HG02678 (cell line): ENCODE data around the gene CDC25B.
A peak's percentile ranks its signal among the peaks of the same experiment; 100 is the strongest.
"Not testable (repeated sequence)": the region's sequence is repeated elsewhere in the genome, so short reads cannot be mapped to it uniquely, and the experiment has no call there.

Source experiments
- ATAC-seq: cut with Tn5 transposase; IDR thresholded peaks from one replicate; pipeline ENCODE4 v1.9.1; 2021; ENCODE audit warnings: mild to moderate bottlenecking, moderate library complexity; ENCODE audit not compliant: unreplicated experiment

CDC25B gene

DNA sequence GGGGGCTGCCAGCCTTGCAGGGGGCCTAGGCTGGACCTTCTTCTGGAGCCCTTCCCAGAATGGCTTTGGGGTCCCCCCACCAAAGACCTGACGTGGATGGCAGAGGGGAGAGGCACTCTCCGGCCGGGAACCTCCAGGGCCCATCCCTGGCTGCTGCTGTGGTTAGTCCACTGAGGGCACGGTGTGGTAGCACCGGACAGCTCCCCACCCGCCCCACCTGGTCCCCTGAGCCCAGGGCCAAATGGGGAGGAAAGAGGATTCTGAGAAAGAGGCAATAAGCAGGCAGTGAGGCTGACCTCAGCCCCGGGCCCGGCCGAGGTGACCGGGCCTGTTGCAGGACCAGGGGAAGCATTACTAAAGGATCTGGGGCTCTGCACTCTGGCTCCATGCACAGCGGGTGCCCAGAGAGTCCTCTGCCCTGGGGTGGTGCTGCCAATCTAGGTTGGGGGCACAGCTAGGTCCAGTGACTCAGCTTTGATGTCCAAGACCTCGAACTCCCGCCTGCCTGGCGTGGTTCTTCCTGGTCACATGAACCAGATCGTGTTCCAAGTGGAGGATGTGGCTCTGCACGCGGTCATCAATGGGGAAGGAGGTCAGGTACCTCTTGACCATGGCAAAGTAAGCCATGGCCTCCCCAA, 11.8 kb upstream of the CDC25B start:
- no peak for ATAC-seq

- no peak for ATAC-seq
Observed at GRCh38 chr20:3784863-3785239, 11.3 kb upstream of the CDC25B start.

DNA sequence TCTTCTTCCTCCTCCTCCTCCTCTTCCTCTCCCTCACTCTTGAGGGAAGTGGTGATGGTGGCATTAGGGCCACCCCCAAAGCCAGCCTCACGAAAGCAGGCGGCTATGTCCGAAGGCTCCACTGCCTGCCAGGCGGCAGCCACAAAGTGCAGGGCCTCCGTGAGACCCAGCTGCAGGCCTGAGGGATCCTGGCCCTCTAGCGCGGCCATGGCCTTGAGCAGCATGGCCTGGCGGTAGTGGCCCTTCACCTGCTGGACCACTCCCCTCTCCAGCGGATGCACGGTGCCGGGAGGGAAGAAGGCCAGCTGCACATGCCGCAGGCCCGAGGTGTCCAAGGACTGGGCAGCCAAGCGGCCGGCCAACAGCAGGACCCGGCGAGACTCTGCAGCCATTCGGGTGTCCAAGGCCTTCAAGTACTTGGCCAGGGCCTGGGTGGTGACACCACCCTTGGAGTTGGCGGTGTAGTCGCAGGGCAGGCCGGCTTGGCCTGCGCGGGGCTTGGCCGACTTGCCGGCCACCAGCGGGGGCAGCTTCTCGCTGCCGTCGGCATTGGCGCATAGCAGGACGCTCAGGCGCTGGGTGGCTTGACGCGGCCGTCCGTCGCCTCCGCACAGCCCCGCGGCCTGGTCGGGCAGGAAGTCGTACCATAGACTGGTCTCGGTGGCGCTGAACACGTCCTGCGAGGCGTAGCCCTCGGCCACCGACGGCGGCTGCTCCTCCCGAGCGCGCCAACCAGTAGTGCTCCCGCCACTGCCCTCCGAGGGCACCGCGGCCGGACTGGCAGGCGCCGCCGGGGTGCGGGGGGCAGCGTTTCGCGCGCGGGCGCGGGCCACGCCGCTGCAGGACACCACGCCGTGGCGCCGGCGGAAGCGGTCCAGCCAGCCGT, 10.6 kb upstream of the CDC25B start:
- ATAC-seq: no peak

- peak; percentile 30 for ATAC-seq
Observed at GRCh38 chr20:3786126-3786484, 10.0 kb upstream of the CDC25B start.

GRCh38 chr20:3786665-3787323, 9.3 kb upstream of the CDC25B start, which contains the start of gene CENPB:
CENPB (minus strand) TSS chr20:3786740; CDS start chr20:3786483, 257 bp downstream.
- ATAC-seq: peak; percentile 86

GRCh38 chr20:3787324-3788014, 8.6 kb upstream of the CDC25B start:
- ATAC-seq: no peak

GRCh38 chr20:3788685-3789155, 7.4 kb upstream of the CDC25B start:
- ATAC-seq: no peak

DNA sequence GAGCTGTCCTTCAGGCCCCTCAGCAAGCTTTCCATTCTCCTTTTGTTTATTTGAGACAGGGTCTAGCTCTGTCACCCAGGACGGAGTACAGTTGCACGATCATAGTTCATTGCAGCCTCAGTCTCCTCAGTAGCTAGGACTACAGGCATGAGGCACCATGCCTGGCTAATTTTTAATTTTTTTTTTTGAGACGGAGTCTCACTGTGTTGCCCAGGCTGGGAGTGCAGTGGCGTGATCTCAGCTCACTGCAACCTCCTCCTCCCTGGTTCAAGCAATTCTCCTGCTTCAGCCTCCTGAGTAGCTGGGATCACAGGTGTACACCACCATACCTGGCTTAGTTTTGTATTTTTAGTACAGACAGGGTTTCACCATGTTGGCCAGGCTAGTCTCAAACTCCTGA, 6.9 kb upstream of the CDC25B start:
- ATAC-seq: not testable (repeated sequence)

DNA sequence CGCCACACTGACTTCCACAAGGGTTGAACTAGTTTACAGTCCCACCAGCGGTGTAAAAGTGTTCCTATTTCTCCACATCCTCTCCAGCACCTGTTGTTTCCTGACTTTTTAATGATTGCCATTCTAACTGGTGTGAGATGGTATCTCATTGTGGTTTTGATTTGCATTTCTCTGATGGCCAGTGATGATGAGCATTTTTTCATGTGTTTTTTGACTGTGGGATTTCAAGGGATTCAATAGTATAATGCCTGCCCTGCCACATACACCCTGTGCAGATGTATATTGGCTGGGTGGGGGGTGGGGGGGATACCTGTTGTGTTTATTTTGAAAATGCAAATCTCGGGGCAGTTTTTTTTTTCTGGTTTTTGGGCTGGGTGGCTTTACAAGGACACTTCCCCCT, 1.9 kb upstream of the CDC25B start:
- ATAC-seq: not testable (repeated sequence)

- ATAC-seq: no peak
Observed at GRCh38 chr20:3794701-3795420, 1.2 kb upstream of the CDC25B start.

GRCh38 chr20:3796477-3797225, 541 bp downstream of the CDC25B start:
- ATAC-seq: no peak

DNA sequence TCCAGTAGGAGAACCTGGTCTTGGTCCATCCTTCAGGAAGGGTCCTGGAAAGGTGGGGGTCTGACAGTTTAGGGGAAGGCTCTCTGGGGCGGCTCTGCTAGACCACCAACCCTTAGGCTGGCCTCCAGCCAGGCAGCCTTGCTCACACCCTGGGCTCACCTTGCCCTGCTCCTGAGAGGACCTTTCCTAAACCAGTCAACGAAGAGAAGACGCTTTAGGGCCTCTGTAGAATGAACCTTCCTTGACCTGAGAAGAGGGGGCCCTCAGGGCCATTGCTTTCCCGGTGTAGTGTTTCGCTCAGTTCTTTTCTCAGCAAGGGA, 1.1 kb downstream of the CDC25B start:
- ATAC-seq: no peak

DNA sequence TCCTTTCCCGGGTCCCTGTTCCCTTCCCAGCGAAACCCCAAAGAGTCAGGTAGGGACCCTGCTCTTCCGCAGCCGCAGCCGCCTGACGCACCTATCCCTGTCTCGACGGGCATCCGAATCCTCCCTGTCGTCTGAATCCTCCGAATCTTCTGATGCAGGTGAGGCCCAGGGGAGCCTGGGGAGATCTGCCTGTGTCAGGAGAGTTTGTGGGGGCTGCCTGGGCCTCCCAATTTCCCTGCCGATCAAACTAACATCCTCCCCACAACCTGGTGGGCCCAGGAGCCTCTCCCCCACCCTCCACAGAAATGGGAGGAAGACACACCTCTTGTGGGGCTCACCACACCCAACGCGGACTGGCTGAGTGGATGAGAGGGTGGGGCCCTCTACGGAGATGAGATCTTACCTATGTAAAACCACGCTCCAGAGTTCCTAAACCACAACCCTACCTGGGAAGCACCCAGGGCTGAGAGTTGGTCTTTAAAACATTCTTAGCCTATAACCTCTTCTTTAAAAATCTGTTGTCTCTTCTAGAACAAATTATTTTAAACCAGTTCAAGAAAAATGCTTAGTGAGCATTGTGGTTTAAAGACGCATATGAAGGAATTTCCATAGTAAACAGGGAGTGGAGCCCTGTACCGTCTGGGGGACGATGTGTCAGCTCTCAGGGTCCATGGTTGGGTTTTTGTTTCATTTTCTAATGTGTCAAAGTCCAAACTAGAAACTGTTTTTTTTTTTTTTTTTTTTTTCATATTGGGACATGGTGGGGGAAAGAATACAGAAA, 1.7 kb downstream of the CDC25B start:
- ATAC-seq: no peak

DNA sequence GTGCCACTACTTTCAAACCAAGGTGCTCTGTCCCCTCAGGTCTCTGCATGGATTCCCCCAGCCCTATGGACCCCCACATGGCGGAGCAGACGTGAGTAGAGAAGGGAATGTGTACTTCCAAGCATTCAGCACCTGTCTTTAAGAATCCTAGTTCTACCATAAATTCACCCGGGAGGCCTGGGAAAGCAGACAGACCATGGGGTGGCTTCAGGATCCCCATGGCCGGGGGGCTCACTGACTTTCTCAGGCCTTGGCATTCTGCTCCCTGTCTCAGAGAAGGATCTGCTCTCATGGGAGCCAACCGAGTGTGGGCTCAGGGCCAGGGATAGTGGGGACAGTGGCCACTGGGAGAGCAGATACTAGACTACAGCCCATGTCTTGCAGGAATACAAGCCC, 2.3 kb downstream of the CDC25B start:
- ATAC-seq: no peak

DNA sequence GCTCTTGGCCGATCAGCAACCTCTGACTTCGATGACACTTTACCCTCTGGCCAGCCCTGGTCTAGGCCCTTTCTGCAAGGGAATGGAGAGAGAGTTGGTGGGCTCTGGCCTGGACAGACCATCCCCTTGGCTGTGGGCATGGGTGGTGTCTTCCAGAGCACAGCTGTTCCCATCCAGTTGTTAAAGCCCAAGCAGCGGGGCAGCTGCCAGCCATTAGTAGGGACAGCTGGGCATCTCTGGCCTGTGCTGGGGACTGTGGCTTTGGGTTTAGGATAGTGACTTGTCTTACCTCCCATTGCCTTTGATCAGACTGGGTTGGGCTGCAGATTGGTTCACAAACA, 2.8 kb downstream of the CDC25B start:
- ATAC-seq: no peak

DNA sequence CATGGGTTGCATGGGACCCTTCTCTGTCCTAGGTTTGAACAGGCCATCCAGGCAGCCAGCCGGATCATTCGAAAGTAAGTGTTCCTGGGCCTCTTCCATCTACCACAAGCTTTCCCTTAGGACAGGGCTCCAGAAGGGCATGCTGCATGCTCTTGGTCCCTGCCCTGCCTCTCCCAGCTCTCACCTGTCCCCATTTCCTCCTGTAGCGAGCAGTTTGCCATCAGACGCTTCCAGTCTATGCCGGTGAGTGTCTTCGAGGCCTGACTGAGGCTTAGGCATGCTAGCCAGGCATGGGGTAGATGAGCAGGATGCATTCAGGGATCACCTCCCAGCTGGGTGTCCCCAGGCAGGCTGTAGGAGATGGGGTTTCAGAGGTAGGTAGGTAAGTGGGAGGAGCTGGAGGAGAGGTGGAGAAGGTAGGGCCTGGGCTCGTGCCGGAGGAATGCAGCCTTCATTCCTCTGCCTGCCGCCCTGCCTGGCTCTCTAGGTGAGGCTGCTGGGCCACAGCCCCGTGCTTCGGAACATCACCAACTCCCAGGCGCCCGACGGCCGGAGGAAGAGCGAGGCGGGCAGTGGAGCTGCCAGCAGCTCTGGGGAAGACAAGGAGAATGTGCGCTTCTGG, 4.3 kb downstream of the CDC25B start:
- no peak for ATAC-seq

DNA sequence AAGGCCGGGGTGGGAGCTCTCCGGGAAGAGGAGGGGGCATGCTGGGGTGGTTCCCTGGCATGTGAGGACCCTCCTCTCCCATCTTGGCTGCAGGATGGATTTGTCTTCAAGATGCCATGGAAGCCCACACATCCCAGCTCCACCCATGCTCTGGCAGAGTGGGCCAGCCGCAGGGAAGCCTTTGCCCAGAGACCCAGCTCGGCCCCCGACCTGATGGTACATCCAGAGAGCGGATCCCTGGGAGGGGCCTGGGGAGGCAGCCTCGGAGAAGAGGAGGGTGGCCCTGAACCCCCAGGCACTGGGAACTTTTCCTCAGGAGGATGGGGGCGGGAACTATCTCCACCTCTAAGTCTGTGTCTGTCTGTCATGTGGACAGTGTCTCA, 4.8 kb downstream of the CDC25B start:
- ATAC-seq: no peak

GRCh38 chr20:3801299-3801698, 5.2 kb downstream of the CDC25B start:
- no peak for ATAC-seq

- no peak for ATAC-seq
Observed at GRCh38 chr20:3801846-3802245, 5.7 kb downstream of the CDC25B start.
